ENCODE measurements around the gene OTUD4.
"Not testable (repeated sequence)": the region's sequence is repeated elsewhere in the genome, so short reads cannot be mapped to it uniquely, and the experiment has no call there.

The OTUD4 gene

GRCh38 chr4:145180298-145181090 is at the start of gene OTUD4:
Gene OTUD4 (minus strand): TSS chr4:145180589. CDS start chr4:145179973, 616 bp downstream.
- peaks cover 28% of the 10 kb centered on the region for H3K4me1 Mint-ChIP-seq (ENCODE audit: low read depth)
- H3K36me3 Mint-ChIP-seq (ENCODE audit: low read depth) = no peaks in the 10 kb centered on the region
- intact Hi-C loops (cut with micrococcal nuclease) = loop anchor here (1.0 to 5.0 kb wide), 2 partner anchors 82 to 302 kb away; partner anchors contain the start of genes ABCE1, ANAPC10 and SMAD1
- no peaks in the 10 kb centered on the region for H3K9me3 Mint-ChIP-seq
- H3K27me3 Mint-ChIP-seq = peaks cover 13% of the 10 kb centered on the region
- peak within 1 kb of the TSS; percentile 89 for H3K27ac Mint-ChIP-seq
- H3K4me3 Mint-ChIP-seq = peak within 1 kb of the TSS; percentile 80

GRCh38 chr4:145223228-145223627 is 42.8 kb upstream of the OTUD4 start:
- H3K4me1 Mint-ChIP-seq (ENCODE audit: low read depth); intact Hi-C loops (cut with micrococcal nuclease); H3K36me3 Mint-ChIP-seq (ENCODE audit: low read depth); H3K4me3 Mint-ChIP-seq; H3K9me3 Mint-ChIP-seq; H3K27me3 Mint-ChIP-seq; H3K27ac Mint-ChIP-seq: not testable (repeated sequence)

- H3K27ac Mint-ChIP-seq; intact Hi-C loops (cut with micrococcal nuclease): not testable (repeated sequence)
Observed at GRCh38 chr4:145221529-145221928, 41.1 kb upstream of the OTUD4 start.

GRCh38 chr4:145219090-145219489 is 38.7 kb upstream of the OTUD4 start:
- Mint-ChIP-seq H3K36me3 (ENCODE audit: low read depth) (no peaks in the 10 kb centered on the region), H3K4me3 (no peak overlapping the region), H3K4me1 (ENCODE audit: low read depth) (no peaks in the 10 kb centered on the region), H3K9me3 (no peaks in the 10 kb centered on the region), H3K27me3 (no peaks in the 10 kb centered on the region), H3K27ac (no peak overlapping the region)
- intact Hi-C loops (cut with micrococcal nuclease) = loop anchor here (10.0 kb wide), 1 partner anchor 256 kb away; no protein-coding TSS in a partner anchor

More at GRCh38 chr4:145221529-145221928, 41.1 kb upstream of the OTUD4 start:
- not testable (repeated sequence) for H3K4me3 Mint-ChIP-seq; H3K9me3 Mint-ChIP-seq; H3K4me1 Mint-ChIP-seq (ENCODE audit: low read depth); H3K27me3 Mint-ChIP-seq; H3K36me3 Mint-ChIP-seq (ENCODE audit: low read depth)

- H3K27me3 Mint-ChIP-seq = no peaks in the 10 kb centered on the region
- no peak overlapping the region for H3K4me3 Mint-ChIP-seq
- intact Hi-C loops (cut with micrococcal nuclease) = loop anchor here (10.0 kb wide), 1 partner anchor 257 kb away; no protein-coding TSS in a partner anchor
- H3K27ac Mint-ChIP-seq = no peak overlapping the region
- no peaks in the 10 kb centered on the region for H3K36me3 Mint-ChIP-seq (ENCODE audit: low read depth)
- no peaks in the 10 kb centered on the region for H3K4me1 Mint-ChIP-seq (ENCODE audit: low read depth)
- H3K9me3 Mint-ChIP-seq = no peaks in the 10 kb centered on the region
Observed at GRCh38 chr4:145218251-145218650, 37.9 kb upstream of the OTUD4 start.

GRCh38 chr4:145217349-145217748 is 37.0 kb upstream of the OTUD4 start:
- no peak overlapping the region for H3K27ac Mint-ChIP-seq
- no peaks in the 10 kb centered on the region for H3K9me3 Mint-ChIP-seq
- H3K4me3 Mint-ChIP-seq = no peak overlapping the region
- H3K27me3 Mint-ChIP-seq = no peaks in the 10 kb centered on the region
- intact Hi-C loops (cut with micrococcal nuclease) = loop anchor here (10.0 kb wide), 1 partner anchor 257 kb away; no protein-coding TSS in a partner anchor
- no peaks in the 10 kb centered on the region for H3K36me3 Mint-ChIP-seq (ENCODE audit: low read depth)
- no peaks in the 10 kb centered on the region for H3K4me1 Mint-ChIP-seq (ENCODE audit: low read depth)

GRCh38 chr4:145216535-145216934 is 36.1 kb upstream of the OTUD4 start:
- H3K4me1 Mint-ChIP-seq (ENCODE audit: low read depth) = no peaks in the 10 kb centered on the region
- H3K4me3 Mint-ChIP-seq = no peak overlapping the region
- intact Hi-C loops (cut with micrococcal nuclease) = loop anchor here (10.0 kb wide), 1 partner anchor 258 kb away; no protein-coding TSS in a partner anchor
- no peaks in the 10 kb centered on the region for H3K36me3 Mint-ChIP-seq (ENCODE audit: low read depth)
- H3K27ac Mint-ChIP-seq = no peak overlapping the region
- H3K9me3 Mint-ChIP-seq = no peaks in the 10 kb centered on the region
- H3K27me3 Mint-ChIP-seq = peaks cover 2% of the 10 kb centered on the region

- intact Hi-C loops (cut with micrococcal nuclease) = loop anchor here (10.0 kb wide), 1 partner anchor 262 kb away; no protein-coding TSS in a partner anchor
- no peaks in the 10 kb centered on the region for H3K9me3 Mint-ChIP-seq
- H3K4me3 Mint-ChIP-seq = no peak overlapping the region
- peaks cover 2% of the 10 kb centered on the region for H3K27me3 Mint-ChIP-seq
- no peak overlapping the region for H3K27ac Mint-ChIP-seq
- no peaks in the 10 kb centered on the region for H3K36me3 Mint-ChIP-seq (ENCODE audit: low read depth)
- no peaks in the 10 kb centered on the region for H3K4me1 Mint-ChIP-seq (ENCODE audit: low read depth)
Observed at GRCh38 chr4:145213245-145213644, 32.9 kb upstream of the OTUD4 start.

- no peaks in the 10 kb centered on the region for H3K9me3 Mint-ChIP-seq
- peaks cover 2% of the 10 kb centered on the region for H3K27me3 Mint-ChIP-seq
- intact Hi-C loops (cut with micrococcal nuclease) = no loop called here
- H3K4me3 Mint-ChIP-seq = no peak overlapping the region
- no peak overlapping the region for H3K27ac Mint-ChIP-seq
- H3K4me1 Mint-ChIP-seq (ENCODE audit: low read depth) = no peaks in the 10 kb centered on the region
- no peaks in the 10 kb centered on the region for H3K36me3 Mint-ChIP-seq (ENCODE audit: low read depth)
Observed at GRCh38 chr4:145207934-145208333, 27.5 kb upstream of the OTUD4 start.

GRCh38 chr4:145203410-145203809 is 23.0 kb upstream of the OTUD4 start:
- intact Hi-C loops (cut with micrococcal nuclease) = no loop called here
- peaks cover 4% of the 10 kb centered on the region for H3K27me3 Mint-ChIP-seq

GRCh38 chr4:145200366-145200765 is 20.0 kb upstream of the OTUD4 start:
- Mint-ChIP-seq H3K9me3 (no peaks in the 10 kb centered on the region), H3K36me3 (ENCODE audit: low read depth) (no peaks in the 10 kb centered on the region), H3K4me1 (ENCODE audit: low read depth) (no peaks in the 10 kb centered on the region), H3K27me3 (peaks cover 16% of the 10 kb centered on the region), H3K27ac (no peak overlapping the region), H3K4me3 (no peak overlapping the region)
- intact Hi-C loops (cut with micrococcal nuclease) = no loop called here

More at GRCh38 chr4:145203410-145203809, 23.0 kb upstream of the OTUD4 start:
- Mint-ChIP-seq H3K4me3 (no peak overlapping the region), H3K36me3 (ENCODE audit: low read depth) (no peaks in the 10 kb centered on the region), H3K4me1 (ENCODE audit: low read depth) (no peaks in the 10 kb centered on the region), H3K27ac (no peak overlapping the region), H3K9me3 (no peaks in the 10 kb centered on the region)

- Mint-ChIP-seq H3K9me3 (no peaks in the 10 kb centered on the region), H3K4me1 (ENCODE audit: low read depth) (no peaks in the 10 kb centered on the region), H3K4me3 (no peak overlapping the region), H3K36me3 (ENCODE audit: low read depth) (no peaks in the 10 kb centered on the region), H3K27me3 (peaks cover 18% of the 10 kb centered on the region), H3K27ac (no peak overlapping the region)
- intact Hi-C loops (cut with micrococcal nuclease) = no loop called here
Observed at GRCh38 chr4:145199051-145199716, 18.8 kb upstream of the OTUD4 start.

GRCh38 chr4:145196747-145197146 is 16.4 kb upstream of the OTUD4 start:
- H3K4me3 Mint-ChIP-seq = no peak overlapping the region
- no peak overlapping the region for H3K27ac Mint-ChIP-seq
- peaks cover 31% of the 10 kb centered on the region for H3K27me3 Mint-ChIP-seq
- no peaks in the 10 kb centered on the region for H3K36me3 Mint-ChIP-seq (ENCODE audit: low read depth)
- intact Hi-C loops (cut with micrococcal nuclease) = no loop called here
- no peaks in the 10 kb centered on the region for H3K9me3 Mint-ChIP-seq
- no peaks in the 10 kb centered on the region for H3K4me1 Mint-ChIP-seq (ENCODE audit: low read depth)
